Fibroblast of villous mesenchyme (primary cell): Measurements from ENCODE around the gene AIPL1. TPM values are rescaled to one million over a fixed set of nuclear protein-coding genes. Genes with fewer than 3 reads are reported as not detected.

Experiments
- DNase-seq: peaks from one replicate; pipeline ENCODE4 v3.0.0-alpha.2; 2010; ENCODE audit warnings: low read depth
- H3K4me3 ChIP-seq: 2 replicates; pipeline ENCODE4 v1.5.1; 2011; ENCODE audit warnings: low read depth, mild to moderate bottlenecking, low read length
- total RNA-seq: library from RNA; depleted of rRNA; stranded (reverse); fragments of >200 nt; gene quantifications from 2 replicates; pipeline ENCODE4 v1.2.3, GENCODE V29; 2012
- TF ChIP-seq, protein P1 (sequence below): IDR thresholded peaks from 2 replicates; pipeline ENCODE4 v1.5.1; 2012; ENCODE audit warnings: low read depth, mild to moderate bottlenecking, low read length; ENCODE audit not compliant: insufficient read depth

Gene AIPL1
- total RNA-seq, 1 donor, result not detected

DNA sequence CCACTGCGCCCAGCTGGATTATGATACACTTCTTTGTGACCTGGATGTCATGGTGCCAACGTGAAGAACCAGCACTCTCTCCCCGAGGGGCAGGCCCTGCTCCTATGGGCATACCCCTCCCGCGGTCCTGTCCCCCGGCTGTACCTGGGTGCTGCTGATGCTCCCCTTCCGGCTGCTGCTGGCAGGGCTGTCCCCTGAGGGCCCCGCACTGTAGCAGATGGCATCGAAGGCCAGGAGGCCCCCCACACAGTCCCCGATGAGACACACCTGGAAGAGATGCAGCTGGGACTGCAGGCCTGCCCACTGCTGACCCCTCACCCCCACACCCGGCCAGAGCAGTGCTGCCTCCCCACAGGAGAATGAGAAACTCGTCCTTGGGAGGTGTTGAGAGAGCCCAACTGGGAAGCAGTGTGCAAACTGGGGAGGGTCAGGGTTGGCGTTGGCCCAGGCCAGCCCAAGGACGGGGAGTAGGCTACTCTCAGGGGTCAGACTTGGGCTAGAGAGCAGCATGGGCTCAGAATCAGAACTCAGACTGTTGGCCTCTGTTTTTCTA is 43.0 kb upstream of the AIPL1 start:
- TF ChIP-seq, protein P1, sequence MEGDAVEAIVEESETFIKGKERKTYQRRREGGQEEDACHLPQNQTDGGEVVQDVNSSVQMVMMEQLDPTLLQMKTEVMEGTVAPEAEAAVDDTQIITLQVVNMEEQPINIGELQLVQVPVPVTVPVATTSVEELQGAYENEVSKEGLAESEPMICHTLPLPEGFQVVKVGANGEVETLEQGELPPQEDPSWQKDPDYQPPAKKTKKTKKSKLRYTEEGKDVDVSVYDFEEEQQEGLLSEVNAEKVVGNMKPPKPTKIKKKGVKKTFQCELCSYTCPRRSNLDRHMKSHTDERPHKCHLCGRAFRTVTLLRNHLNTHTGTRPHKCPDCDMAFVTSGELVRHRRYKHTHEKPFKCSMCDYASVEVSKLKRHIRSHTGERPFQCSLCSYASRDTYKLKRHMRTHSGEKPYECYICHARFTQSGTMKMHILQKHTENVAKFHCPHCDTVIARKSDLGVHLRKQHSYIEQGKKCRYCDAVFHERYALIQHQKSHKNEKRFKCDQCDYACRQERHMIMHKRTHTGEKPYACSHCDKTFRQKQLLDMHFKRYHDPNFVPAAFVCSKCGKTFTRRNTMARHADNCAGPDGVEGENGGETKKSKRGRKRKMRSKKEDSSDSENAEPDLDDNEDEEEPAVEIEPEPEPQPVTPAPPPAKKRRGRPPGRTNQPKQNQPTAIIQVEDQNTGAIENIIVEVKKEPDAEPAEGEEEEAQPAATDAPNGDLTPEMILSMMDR, result no peak
- DNase-seq, result no peak
- no peak overlapping the region for H3K4me3 ChIP-seq

DNA sequence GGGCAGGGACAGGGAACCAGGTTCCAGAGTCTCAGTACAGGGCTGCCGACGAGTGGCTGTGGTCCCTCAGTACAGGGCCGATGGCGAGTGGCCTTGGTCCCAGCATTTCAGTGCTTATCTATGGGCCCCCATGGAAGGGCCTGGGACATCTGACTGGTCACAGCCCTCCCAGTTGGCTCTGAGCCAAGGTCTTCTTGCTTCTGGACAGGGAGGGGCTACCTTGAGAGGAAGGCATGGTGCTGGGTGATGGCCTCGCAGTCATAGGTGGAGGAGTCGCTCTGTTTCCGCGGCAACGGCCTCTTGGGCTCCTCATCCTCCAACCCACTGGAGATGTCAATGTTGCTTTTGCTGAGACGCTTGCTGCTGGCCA is 41.9 kb upstream of the AIPL1 start:
- DNase-seq, result no peak
- H3K4me3 ChIP-seq, result no peak overlapping the region
- TF ChIP-seq, protein P1, result no peak

DNA sequence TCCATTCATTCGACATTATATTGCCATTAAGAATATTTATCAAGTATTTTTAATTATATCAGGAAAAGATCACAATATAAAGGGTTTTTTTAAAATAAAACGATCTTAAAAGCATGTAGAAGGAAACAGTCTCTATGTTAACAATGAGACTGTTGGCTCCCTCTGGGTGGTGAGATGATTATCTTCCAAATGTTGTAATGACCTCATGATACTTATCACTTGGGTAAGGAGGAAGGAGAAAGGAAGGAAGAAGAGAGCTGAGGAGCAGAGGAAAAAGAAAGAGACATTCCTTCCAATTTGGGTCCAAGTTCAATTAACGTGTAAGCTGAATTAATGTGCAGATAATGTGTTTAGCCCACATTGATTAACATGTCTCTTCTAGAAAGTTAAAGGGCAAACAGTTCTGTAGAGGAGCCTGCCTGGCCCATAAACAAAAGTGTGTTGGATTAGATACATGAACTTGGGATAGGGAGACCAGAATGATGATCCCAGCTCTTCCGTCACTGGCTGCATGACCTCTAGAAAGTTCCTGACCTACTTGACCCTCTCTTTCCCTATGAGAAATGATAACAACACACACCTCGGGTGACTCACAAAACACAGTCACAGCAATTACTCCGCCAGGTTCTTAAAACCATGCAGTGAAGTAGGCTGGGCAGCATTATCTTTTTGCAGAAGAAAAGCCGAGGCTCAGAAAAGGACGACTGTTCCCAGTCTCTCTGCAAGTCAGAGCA is 41.3 kb upstream of the AIPL1 start:
- TF ChIP-seq, protein P1, result no peak
- DNase-seq, result no peak

DNA sequence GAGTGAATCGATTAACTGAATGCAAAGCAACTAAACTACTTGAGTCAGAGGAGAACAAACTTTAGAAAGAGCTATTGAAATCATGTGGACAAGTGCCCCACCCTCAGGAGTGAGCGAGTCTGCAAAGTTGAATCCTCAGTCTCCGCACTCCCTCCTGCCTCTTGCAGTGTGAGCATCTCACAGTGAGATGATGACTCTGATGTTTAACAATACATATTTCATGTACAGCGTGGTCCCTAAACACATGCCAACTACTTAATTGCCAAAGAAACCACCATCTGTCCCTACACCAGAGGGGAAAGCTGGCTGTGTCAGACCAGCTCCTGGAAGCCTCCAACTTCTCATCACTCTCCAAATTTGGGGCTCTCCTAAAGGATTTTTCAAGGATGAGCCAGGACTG is 40.5 kb upstream of the AIPL1 start:
- no peak overlapping the region for H3K4me3 ChIP-seq
- TF ChIP-seq, protein P1, result no peak
- DNase-seq, result no peak

More for the DNA sequence above, 41.3 kb upstream of the AIPL1 start:
- H3K4me3 ChIP-seq, result no peak overlapping the region

DNA sequence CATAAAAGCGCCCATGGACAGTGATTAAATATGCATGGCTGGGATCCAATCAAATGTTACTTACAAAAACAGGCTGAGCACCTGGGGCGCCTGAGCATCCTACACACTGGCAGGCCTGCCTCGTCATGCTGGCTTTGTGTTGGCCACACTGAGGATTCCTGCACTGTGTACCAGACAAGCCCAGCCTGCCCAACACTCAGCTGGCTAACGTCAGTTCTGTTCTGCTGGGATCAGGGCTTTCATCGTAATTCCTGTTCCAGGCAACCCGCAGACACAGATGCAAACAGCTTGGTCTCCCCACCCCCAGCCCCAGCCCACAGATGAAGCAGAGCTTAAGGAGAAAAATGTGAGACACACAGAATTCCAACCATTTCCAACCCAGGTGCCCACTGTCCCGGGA is 40.0 kb upstream of the AIPL1 start:
- no peak overlapping the region for H3K4me3 ChIP-seq
- TF ChIP-seq, protein P1, result no peak
- DNase-seq, result peak; percentile 34

DNA sequence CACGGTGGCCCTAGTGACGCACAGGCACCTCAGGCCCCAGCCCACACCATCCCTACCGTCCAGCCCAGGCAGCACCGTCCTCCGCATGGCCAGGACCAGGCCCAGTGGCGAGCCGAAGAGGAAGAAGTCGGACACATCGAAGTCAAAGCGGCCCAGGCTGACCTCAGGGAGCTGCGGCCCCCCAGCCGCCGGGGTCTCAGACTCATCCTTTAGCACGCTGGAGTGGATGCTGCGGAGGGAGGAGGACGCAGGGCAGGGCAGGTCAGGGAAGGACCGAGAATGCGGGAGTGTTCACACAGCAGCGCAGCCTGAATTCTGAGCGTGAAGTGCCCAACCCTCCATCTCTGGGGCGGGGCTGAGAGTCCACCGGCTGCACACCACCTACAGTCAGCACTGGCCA is 39.5 kb upstream of the AIPL1 start:
- DNase-seq, result no peak
- TF ChIP-seq, protein P1, result no peak
- no peak overlapping the region for H3K4me3 ChIP-seq

DNA sequence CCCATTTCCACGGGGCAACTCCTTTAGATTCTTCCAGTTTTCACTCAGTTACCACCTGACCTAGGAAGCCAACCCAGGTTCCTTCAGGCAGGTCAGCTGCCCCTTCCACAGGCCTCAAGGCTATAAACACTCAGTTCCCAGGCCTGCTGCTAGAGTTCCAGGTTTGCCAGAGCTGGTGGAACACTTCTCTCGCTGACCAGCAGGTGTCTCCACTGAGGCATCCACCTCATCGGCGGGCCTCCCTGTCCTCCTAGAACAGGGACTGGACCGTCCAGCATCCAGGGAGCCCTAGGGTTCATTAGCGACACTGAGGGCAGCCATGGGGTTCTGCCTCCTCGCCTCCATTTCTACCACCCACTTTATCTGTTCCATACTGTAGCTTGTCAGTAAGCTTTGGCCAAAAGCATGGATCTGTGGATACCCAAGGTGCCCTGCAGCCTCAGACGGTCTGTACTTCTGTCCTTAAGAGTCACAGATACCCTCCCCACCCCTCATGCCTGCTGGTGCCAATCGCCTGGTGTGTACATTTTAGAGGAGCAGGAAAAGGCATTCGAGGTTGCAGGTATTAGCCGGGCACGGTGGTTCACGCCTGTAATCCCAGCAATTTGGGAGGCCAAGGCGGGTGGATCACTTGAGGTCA is 38.3 kb upstream of the AIPL1 start:
- DNase-seq, result peak; percentile 67
- TF ChIP-seq, protein P1, result peak; percentile 99
- no peak overlapping the region for H3K4me3 ChIP-seq
